ENCODE results near the gene HCFC1R1. TPM values are rescaled to one million over a fixed set of nuclear protein-coding genes. Genes with fewer than 3 reads are reported as not detected.
"Not testable (repeated sequence)": the region's sequence is repeated elsewhere in the genome, so short reads cannot be mapped to it uniquely, and the experiment has no call there.

The HCFC1R1 gene
- total and polyA plus RNA-seq, 4 donors: 10.9 to 138 (median 45.7) TPM

GRCh38 chr16:3057181-3058138 is 33.7 kb upstream of the HCFC1R1 start:
- WGBS, 2 donors: 91 to 92% methylated on average over 22 of the region's 22 CpGs
- no peak for TF ChIP-seq CTCF (IDR thresholded peaks at IDR 0.05; ENCODE audit: control extremely low read depth, extremely low read depth)
- DNase-seq: no peak
- H3K9me3 ChIP-seq (ENCODE audit: control insufficient read depth in 4 of 4, insufficient read depth in 3 of 4, low read length in 3 of 4): no peaks in the 10 kb centered on the region
- no peaks in the 10 kb centered on the region for H3K27me3 ChIP-seq (ENCODE audit: control insufficient read depth in 3 of 3, insufficient read depth in 3 of 3, low read length in 2 of 3)
- no peak overlapping the region for H3K9ac ChIP-seq (ENCODE audit: insufficient read depth in 1 of 2, low read length in 2 of 2)
- no peak for ATAC-seq (ENCODE audit: insufficient read depth, low FRiP score)
- peaks cover 2 to 13% (median 7%) of the 10 kb centered on the region in 5 donors for H3K4me1 ChIP-seq (ENCODE audit: control insufficient read depth in 5 of 5, insufficient read depth in 5 of 5, low read length in 5 of 5)
- H3K4me3 ChIP-seq: no peak overlapping the region
- no peak overlapping the region for H3K27ac ChIP-seq (ENCODE audit: low read depth in 1 of 2, low read length in 1 of 2)
- H3K36me3 ChIP-seq (ENCODE audit: control insufficient read depth in 4 of 4, insufficient read depth in 4 of 4, low read length in 4 of 4): no peaks in the 10 kb centered on the region

GRCh38 chr16:3056336-3057180 is 32.8 kb upstream of the HCFC1R1 start:
- H3K36me3 ChIP-seq (ENCODE audit: control insufficient read depth in 4 of 4, insufficient read depth in 4 of 4, low read length in 4 of 4): no peaks in the 10 kb centered on the region
- no peaks in the 10 kb centered on the region for H3K27me3 ChIP-seq (ENCODE audit: control insufficient read depth in 3 of 3, insufficient read depth in 3 of 3, low read length in 2 of 3)
- peaks cover 2 to 13% (median 7%) of the 10 kb centered on the region in 5 donors for H3K4me1 ChIP-seq (ENCODE audit: control insufficient read depth in 5 of 5, insufficient read depth in 5 of 5, low read length in 5 of 5)
- no peak overlapping the region for H3K9ac ChIP-seq (ENCODE audit: insufficient read depth in 1 of 2, low read length in 2 of 2)
- H3K4me3 ChIP-seq: no peak overlapping the region
- DNase-seq (no peak), ATAC-seq (ENCODE audit: insufficient read depth, low FRiP score) (no peak)
- H3K27ac ChIP-seq (ENCODE audit: low read depth in 1 of 2, low read length in 1 of 2): no peak overlapping the region
- no peak for TF ChIP-seq CTCF (IDR thresholded peaks at IDR 0.05; ENCODE audit: control extremely low read depth, extremely low read depth)
- 85 to 90% methylated on average over 19 of the region's 19 CpGs for WGBS, 2 donors
- H3K9me3 ChIP-seq (ENCODE audit: control insufficient read depth in 4 of 4, insufficient read depth in 3 of 4, low read length in 3 of 4): no peaks in the 10 kb centered on the region

- H3K27me3 ChIP-seq (ENCODE audit: control insufficient read depth in 3 of 3, insufficient read depth in 3 of 3, low read length in 2 of 3); H3K36me3 ChIP-seq (ENCODE audit: control insufficient read depth in 4 of 4, insufficient read depth in 4 of 4, low read length in 4 of 4); H3K4me3 ChIP-seq; DNase-seq; ATAC-seq (ENCODE audit: insufficient read depth, low FRiP score); H3K9me3 ChIP-seq (ENCODE audit: control insufficient read depth in 4 of 4, insufficient read depth in 3 of 4, low read length in 3 of 4); H3K9ac ChIP-seq (ENCODE audit: insufficient read depth in 1 of 2, low read length in 2 of 2): not testable (repeated sequence)
- Histone ChIP-seq H3K4me1 (ENCODE audit: control insufficient read depth in 5 of 5, insufficient read depth in 5 of 5, low read length in 5 of 5) (peaks cover 4 to 13% (median 7%) of the 10 kb centered on the region in 5 donors), H3K27ac (ENCODE audit: low read depth in 1 of 2, low read length in 1 of 2) (peak overlapping the region in 1 of 2 donors; percentile 20)
- 71 to 81% methylated on average over 9 of the region's 9 CpGs for WGBS, 2 donors
Observed at GRCh38 chr16:3055734-3056115, 32.0 kb upstream of the HCFC1R1 start.
